Measurements from ENCODE around the gene RNF111.

The RNF111 gene

DNA sequence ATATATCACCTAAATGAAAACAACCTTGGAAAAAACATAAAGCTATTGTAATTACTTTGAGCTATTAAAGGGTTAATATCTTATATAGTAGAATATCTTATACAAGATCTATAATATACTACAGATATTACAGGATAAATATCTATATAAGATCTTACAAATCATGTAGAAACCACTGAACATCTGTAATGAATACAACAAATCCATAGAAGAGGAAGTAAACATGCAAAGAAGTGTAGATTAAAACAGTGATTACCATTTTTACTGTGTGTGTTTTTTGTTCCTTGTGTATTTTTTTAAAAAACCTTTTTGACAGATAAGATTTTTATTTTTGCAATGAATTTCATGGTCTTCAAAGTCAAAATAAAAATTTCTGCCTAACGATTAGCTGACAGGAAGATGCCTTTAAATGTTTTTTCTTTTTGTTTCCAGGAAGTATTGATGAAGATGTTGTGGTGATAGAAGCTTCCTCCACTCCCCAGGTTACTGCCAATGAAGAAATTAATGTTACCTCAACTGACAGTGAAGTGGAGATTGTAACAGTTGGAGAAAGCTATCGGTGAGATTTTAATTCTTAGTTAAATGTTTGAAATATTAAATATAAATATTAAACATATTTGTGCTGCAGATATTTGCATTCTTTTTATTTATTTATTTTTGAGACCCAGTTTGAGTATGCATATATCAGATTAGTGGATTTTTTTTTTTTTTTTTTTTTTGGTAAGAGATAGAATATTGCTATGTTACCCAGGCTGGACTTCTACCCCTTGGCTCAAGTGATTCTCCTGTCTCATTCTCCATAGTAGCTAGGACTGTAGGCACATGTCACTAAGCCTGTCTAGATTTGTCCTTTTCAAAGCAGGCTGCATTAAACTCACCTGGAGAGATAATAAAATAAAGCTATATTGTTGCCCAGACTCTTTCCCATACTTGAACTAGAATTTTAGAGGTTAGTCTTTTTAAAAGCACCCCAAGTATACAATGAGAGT, 64.7 kb downstream of the RNF111 start:
- Mint-ChIP-seq H3K36me3 (ENCODE audit: low read depth) (peaks cover 57% of the 10 kb centered on the region), H3K9me3 (no peaks in the 10 kb centered on the region), H3K27ac (no peak overlapping the region), H3K4me1 (ENCODE audit: low read depth) (no peaks in the 10 kb centered on the region), H3K4me3 (no peak overlapping the region), H3K27me3 (no peaks in the 10 kb centered on the region)
- intact Hi-C loops (cut with micrococcal nuclease): loop anchor here (10.0 kb wide), 1 partner anchor 47 kb away; no protein-coding TSS in a partner anchor

- peaks cover 59% of the 10 kb centered on the region for H3K36me3 Mint-ChIP-seq (ENCODE audit: low read depth)
Measured at GRCh38 chr15:59052915-59053407, 65.5 kb downstream of the RNF111 start.

GRCh38 chr15:59053482-59053881, 66.0 kb downstream of the RNF111 start:
- Mint-ChIP-seq H3K36me3 (ENCODE audit: low read depth) (peaks cover 60% of the 10 kb centered on the region), H3K27me3 (no peaks in the 10 kb centered on the region), H3K4me1 (ENCODE audit: low read depth) (no peaks in the 10 kb centered on the region), H3K9me3 (no peaks in the 10 kb centered on the region), H3K4me3 (no peak overlapping the region), H3K27ac (no peak overlapping the region)
- intact Hi-C loops (cut with micrococcal nuclease): loop anchor here (10.0 kb wide), 1 partner anchor 49 kb away; no protein-coding TSS in a partner anchor

More at GRCh38 chr15:59052915-59053407, 65.5 kb downstream of the RNF111 start:
- Mint-ChIP-seq H3K27ac (no peak overlapping the region), H3K4me1 (ENCODE audit: low read depth) (no peaks in the 10 kb centered on the region), H3K4me3 (no peak overlapping the region), H3K9me3 (no peaks in the 10 kb centered on the region), H3K27me3 (no peaks in the 10 kb centered on the region)
- intact Hi-C loops (cut with micrococcal nuclease): loop anchor here (10.0 kb wide), 1 partner anchor 48 kb away; no protein-coding TSS in a partner anchor

- H3K27ac Mint-ChIP-seq: no peak overlapping the region
- peaks cover 85% of the 10 kb centered on the region for H3K36me3 Mint-ChIP-seq (ENCODE audit: low read depth)
- H3K4me3 Mint-ChIP-seq: no peak overlapping the region
- no peaks in the 10 kb centered on the region for H3K27me3 Mint-ChIP-seq
- H3K9me3 Mint-ChIP-seq: no peaks in the 10 kb centered on the region
- peaks cover 6% of the 10 kb centered on the region for H3K4me1 Mint-ChIP-seq (ENCODE audit: low read depth)
- intact Hi-C loops (cut with micrococcal nuclease): loop anchor here (5.0 to 10.0 kb wide), 2 partner anchors 33 to 54 kb away; no protein-coding TSS in a partner anchor
Measured at GRCh38 chr15:59059076-59059597, 71.7 kb downstream of the RNF111 start.

GRCh38 chr15:59060348-59060747, 72.9 kb downstream of the RNF111 start:
- Mint-ChIP-seq H3K4me3 (no peak overlapping the region), H3K36me3 (ENCODE audit: low read depth) (peaks cover 97% of the 10 kb centered on the region), H3K27ac (no peak overlapping the region), H3K4me1 (ENCODE audit: low read depth) (peaks cover 6% of the 10 kb centered on the region), H3K27me3 (no peaks in the 10 kb centered on the region), H3K9me3 (no peaks in the 10 kb centered on the region)
- intact Hi-C loops (cut with micrococcal nuclease): no loop called here

DNA sequence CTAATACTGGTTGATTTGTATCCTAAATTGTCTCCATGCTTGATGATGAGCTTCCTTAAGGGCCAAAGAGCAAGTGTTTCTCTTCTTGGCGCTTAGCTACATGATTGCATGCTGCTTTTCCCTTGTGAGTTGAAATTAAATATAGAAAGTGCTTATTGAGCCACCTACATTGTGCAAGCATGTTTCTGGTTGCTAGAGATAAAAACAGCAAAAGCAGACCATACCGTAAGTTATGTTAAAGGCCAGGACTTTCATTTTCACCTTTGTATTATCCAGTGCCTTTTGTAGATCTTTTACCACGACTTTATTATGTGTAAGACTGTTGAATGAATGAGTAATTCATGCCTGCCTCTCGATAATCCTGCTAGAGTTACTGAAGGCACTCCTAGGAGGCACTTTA, 75.6 kb downstream of the RNF111 start:
- Mint-ChIP-seq H3K9me3 (no peaks in the 10 kb centered on the region), H3K4me3 (no peak overlapping the region), H3K4me1 (ENCODE audit: low read depth) (peaks cover 6% of the 10 kb centered on the region), H3K36me3 (ENCODE audit: low read depth) (peaks cover 100% of the 10 kb centered on the region), H3K27ac (no peak overlapping the region), H3K27me3 (no peaks in the 10 kb centered on the region)
- intact Hi-C loops (cut with micrococcal nuclease): no loop called here

- H3K4me1 Mint-ChIP-seq (ENCODE audit: low read depth): no peaks in the 10 kb centered on the region
- intact Hi-C loops (cut with micrococcal nuclease): no loop called here
- no peak overlapping the region for H3K4me3 Mint-ChIP-seq
- no peak overlapping the region for H3K27ac Mint-ChIP-seq
- H3K27me3 Mint-ChIP-seq: no peaks in the 10 kb centered on the region
- H3K36me3 Mint-ChIP-seq (ENCODE audit: low read depth): peaks cover 91% of the 10 kb centered on the region
- no peaks in the 10 kb centered on the region for H3K9me3 Mint-ChIP-seq
Measured at GRCh38 chr15:59069430-59069829, 82.0 kb downstream of the RNF111 start.

DNA sequence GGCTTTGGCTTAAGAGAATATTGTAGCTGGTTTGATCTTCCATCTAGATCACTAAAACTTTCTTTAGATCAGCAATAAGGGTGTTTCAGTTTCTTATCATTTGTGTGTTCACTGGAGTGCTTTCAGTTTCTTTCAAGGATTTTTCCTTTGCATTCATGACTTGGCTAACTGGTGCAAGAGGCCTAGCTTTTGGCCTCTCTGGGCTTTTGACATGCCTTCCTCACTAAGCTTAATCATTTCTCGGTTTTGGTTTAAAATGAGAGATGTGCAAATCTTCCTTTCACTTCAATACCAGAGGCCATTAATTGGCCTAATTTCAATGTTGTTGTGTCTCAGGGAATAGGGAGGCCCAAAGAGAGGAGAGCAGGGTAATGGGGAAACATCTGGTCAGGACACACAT, 87.1 kb downstream of the RNF111 start:
- intact Hi-C loops (cut with micrococcal nuclease): loop anchor here (10.0 kb wide), 1 partner anchor 180 kb away; no protein-coding TSS in a partner anchor
- Mint-ChIP-seq H3K27me3 (no peaks in the 10 kb centered on the region), H3K4me3 (no peak overlapping the region), H3K36me3 (ENCODE audit: low read depth) (peaks cover 82% of the 10 kb centered on the region), H3K27ac (no peak overlapping the region), H3K9me3 (no peaks in the 10 kb centered on the region), H3K4me1 (ENCODE audit: low read depth) (no peaks in the 10 kb centered on the region)

DNA sequence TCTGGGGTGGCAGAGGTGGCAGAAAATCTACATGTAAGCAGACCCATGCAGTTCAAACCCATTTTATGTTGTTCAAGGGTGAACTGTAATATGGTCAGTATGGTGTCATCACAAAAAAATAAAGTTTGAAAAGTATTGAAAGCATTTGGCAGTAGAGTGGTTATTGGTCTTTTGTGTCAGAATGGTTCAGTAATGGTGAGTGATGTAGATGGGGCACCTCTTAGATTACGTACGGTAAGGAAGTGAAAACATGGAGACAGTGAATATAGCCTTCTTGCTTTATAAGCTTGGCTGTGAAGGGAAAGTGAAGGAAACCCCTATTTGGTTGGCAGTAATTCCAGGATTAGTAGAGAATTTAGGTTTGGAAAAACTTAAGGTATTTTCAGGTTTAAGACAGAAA, 100.3 kb downstream of the RNF111 start:
- H3K4me3 Mint-ChIP-seq: no peak overlapping the region
- H3K27me3 Mint-ChIP-seq: no peaks in the 10 kb centered on the region
- H3K36me3 Mint-ChIP-seq (ENCODE audit: low read depth): peaks cover 98% of the 10 kb centered on the region
- intact Hi-C loops (cut with micrococcal nuclease): no loop called here
- no peaks in the 10 kb centered on the region for H3K4me1 Mint-ChIP-seq (ENCODE audit: low read depth)
- H3K27ac Mint-ChIP-seq: no peak overlapping the region
- no peaks in the 10 kb centered on the region for H3K9me3 Mint-ChIP-seq

- Mint-ChIP-seq H3K4me3 (no peak overlapping the region), H3K36me3 (ENCODE audit: low read depth) (peaks cover 87% of the 10 kb centered on the region), H3K9me3 (no peaks in the 10 kb centered on the region)
Measured at GRCh38 chr15:59094077-59094476, 106.6 kb downstream of the RNF111 start.

GRCh38 chr15:59096429-59096828, 109.0 kb downstream of the RNF111 start:
- Mint-ChIP-seq H3K36me3 (ENCODE audit: low read depth) (peaks cover 83% of the 10 kb centered on the region), H3K27me3 (no peaks in the 10 kb centered on the region), H3K4me3 (no peak overlapping the region), H3K9me3 (no peaks in the 10 kb centered on the region), H3K4me1 (ENCODE audit: low read depth) (no peaks in the 10 kb centered on the region), H3K27ac (no peak overlapping the region)
- intact Hi-C loops (cut with micrococcal nuclease): no loop called here

More at GRCh38 chr15:59094077-59094476, 106.6 kb downstream of the RNF111 start:
- Mint-ChIP-seq H3K27ac (no peak overlapping the region), H3K4me1 (ENCODE audit: low read depth) (no peaks in the 10 kb centered on the region), H3K27me3 (no peaks in the 10 kb centered on the region)
- intact Hi-C loops (cut with micrococcal nuclease): loop anchor here (5.0 kb wide), 1 partner anchor 37 kb away; no protein-coding TSS in a partner anchor

- Mint-ChIP-seq H3K27me3 (no peaks in the 10 kb centered on the region), H3K27ac (no peak overlapping the region), H3K9me3 (no peaks in the 10 kb centered on the region), H3K4me3 (no peak overlapping the region), H3K4me1 (ENCODE audit: low read depth) (peaks cover 8% of the 10 kb centered on the region), H3K36me3 (ENCODE audit: low read depth) (peaks cover 61% of the 10 kb centered on the region)
- intact Hi-C loops (cut with micrococcal nuclease): no loop called here
Measured at GRCh38 chr15:59099162-59099685, 111.8 kb downstream of the RNF111 start.

- peak overlapping the region; percentile 97 for H3K27ac Mint-ChIP-seq
- peaks cover 24% of the 10 kb centered on the region for H3K4me1 Mint-ChIP-seq (ENCODE audit: low read depth)
- no peaks in the 10 kb centered on the region for H3K9me3 Mint-ChIP-seq
- no peaks in the 10 kb centered on the region for H3K27me3 Mint-ChIP-seq
- intact Hi-C loops (cut with micrococcal nuclease): loop anchor here (10.0 kb wide), 1 partner anchor 120 kb away; the partner anchor contains the start of gene RNF111
- peaks cover 36% of the 10 kb centered on the region for H3K36me3 Mint-ChIP-seq (ENCODE audit: low read depth)
- H3K4me3 Mint-ChIP-seq: peak overlapping the region; percentile 84
Measured at GRCh38 chr15:59104602-59104911, 117.1 kb downstream of the RNF111 start.

Measured in dendritic cell treated with granulocyte-macrophage colony-stimulating factor and Interleukin-4, amounts not matched to agents 40 ng/mL and 50 ng/mL, for 4 days (primary cell).